ENCODE data around the gene HCN2.

DNA sequence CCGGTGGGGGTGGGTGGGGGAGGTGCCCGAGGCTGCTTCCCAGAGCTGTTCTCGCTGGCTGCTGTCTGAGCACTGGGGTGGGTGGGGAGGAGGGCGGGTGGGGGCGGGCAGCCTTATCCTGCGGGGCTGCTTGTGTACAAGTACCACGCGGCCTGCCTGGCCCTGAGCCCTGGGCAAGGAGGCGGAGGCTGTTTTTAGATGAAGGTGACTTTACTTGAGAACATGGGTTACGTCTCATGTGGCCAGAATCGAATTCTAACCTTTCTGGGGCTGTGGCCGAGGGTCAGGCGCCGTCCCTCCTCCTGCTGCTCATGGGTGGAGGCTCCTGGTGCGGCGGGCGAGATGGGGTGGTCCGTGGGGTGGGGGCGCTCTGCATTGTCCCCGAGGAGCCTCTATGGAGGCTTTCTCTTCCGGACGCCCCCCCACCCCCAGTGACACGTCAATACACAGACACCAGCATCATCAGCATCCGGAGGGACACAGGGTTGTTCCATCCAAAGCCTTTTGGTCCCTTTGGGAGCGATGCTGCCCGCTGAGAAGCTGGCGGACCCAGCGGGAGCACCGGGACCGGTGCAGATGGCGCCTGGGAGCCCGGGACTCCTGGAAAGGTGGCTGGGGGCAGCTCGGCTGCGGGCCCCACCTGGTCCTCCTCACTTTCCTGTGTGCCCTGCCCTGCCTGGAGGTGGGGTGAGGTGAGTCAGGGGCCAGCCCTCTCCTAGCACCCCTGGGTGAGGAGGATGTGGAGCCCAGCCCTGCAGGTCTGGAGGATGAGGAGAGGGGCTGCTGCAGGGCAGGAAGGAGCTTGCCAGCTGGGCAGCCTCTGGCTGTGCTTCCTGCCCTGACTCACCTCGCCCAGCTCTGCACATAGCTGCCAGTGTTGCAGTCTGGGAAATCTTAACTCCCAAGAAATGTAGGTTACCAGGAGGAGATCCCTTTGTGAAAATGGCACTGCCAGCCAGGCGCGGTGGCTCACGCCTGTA, 13.9 kb upstream of the HCN2 start:
- no peak for TF ChIP-seq EZH2 (IDR thresholded peaks at IDR 0.05; ENCODE audit: borderline replicate concordance, insufficient read depth, low read length, poor library complexity, severe bottlenecking)
- TF ChIP-seq MXI1 (conservative IDR thresholded peaks at IDR 0.05; ENCODE audit: poor library complexity, severe bottlenecking) = no peak
- TF ChIP-seq, protein P1, sequence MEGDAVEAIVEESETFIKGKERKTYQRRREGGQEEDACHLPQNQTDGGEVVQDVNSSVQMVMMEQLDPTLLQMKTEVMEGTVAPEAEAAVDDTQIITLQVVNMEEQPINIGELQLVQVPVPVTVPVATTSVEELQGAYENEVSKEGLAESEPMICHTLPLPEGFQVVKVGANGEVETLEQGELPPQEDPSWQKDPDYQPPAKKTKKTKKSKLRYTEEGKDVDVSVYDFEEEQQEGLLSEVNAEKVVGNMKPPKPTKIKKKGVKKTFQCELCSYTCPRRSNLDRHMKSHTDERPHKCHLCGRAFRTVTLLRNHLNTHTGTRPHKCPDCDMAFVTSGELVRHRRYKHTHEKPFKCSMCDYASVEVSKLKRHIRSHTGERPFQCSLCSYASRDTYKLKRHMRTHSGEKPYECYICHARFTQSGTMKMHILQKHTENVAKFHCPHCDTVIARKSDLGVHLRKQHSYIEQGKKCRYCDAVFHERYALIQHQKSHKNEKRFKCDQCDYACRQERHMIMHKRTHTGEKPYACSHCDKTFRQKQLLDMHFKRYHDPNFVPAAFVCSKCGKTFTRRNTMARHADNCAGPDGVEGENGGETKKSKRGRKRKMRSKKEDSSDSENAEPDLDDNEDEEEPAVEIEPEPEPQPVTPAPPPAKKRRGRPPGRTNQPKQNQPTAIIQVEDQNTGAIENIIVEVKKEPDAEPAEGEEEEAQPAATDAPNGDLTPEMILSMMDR (IDR thresholded peaks at IDR 0.05; ENCODE audit: poor library complexity, severe bottlenecking) = no peak
- TF ChIP-seq SMC3 (conservative IDR thresholded peaks at IDR 0.05; ENCODE audit: poor library complexity) = no peak
- TF ChIP-seq POLR2AphosphoS5 (IDR thresholded peaks at IDR 0.05) = no peak
- TF ChIP-seq, protein P2, sequence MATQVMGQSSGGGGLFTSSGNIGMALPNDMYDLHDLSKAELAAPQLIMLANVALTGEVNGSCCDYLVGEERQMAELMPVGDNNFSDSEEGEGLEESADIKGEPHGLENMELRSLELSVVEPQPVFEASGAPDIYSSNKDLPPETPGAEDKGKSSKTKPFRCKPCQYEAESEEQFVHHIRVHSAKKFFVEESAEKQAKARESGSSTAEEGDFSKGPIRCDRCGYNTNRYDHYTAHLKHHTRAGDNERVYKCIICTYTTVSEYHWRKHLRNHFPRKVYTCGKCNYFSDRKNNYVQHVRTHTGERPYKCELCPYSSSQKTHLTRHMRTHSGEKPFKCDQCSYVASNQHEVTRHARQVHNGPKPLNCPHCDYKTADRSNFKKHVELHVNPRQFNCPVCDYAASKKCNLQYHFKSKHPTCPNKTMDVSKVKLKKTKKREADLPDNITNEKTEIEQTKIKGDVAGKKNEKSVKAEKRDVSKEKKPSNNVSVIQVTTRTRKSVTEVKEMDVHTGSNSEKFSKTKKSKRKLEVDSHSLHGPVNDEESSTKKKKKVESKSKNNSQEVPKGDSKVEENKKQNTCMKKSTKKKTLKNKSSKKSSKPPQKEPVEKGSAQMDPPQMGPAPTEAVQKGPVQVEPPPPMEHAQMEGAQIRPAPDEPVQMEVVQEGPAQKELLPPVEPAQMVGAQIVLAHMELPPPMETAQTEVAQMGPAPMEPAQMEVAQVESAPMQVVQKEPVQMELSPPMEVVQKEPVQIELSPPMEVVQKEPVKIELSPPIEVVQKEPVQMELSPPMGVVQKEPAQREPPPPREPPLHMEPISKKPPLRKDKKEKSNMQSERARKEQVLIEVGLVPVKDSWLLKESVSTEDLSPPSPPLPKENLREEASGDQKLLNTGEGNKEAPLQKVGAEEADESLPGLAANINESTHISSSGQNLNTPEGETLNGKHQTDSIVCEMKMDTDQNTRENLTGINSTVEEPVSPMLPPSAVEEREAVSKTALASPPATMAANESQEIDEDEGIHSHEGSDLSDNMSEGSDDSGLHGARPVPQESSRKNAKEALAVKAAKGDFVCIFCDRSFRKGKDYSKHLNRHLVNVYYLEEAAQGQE (IDR thresholded peaks at IDR 0.05; ENCODE audit: borderline replicate concordance) = no peak
- TF ChIP-seq EP300 (conservative IDR thresholded peaks at IDR 0.05; ENCODE audit: poor library complexity, severe bottlenecking) = no peak
- no peak for TF ChIP-seq TAF1 (IDR thresholded peaks at IDR 0.05; ENCODE audit: low read depth)
- no peak for TF ChIP-seq RAD21 (conservative IDR thresholded peaks at IDR 0.05)

All from neural cell (in vitro differentiated cells).